OCI-LY3 (cell line): ENCODE results near the gene CALY.

Source experiments
- H2AFZ ChIP-seq: fragments of 200-600, 300-600 bp; shearing (Covaris generic); 2 replicates; pipeline ENCODE4 v1.6.0; 2014; ENCODE audit warnings: antibody characterized with exemption, low read depth, low read length
- H3K27ac ChIP-seq: fragments of 200-600, 300-600 bp; sonication (generic); 2 replicates; pipeline ENCODE4 v1.5.1; 2014; ENCODE audit warnings: mild to moderate bottlenecking, low read length, moderate library complexity, mixed read lengths
- H3K27me3 ChIP-seq: fragments of 200-600, 300-600 bp; sonication (generic); 2 replicates; pipeline ENCODE4 v1.6.1; 2014; ENCODE audit warnings: low read depth, low read length, mixed read lengths
- H3K36me3 ChIP-seq: fragments of 200-600, 300-600 bp; sonication (generic); replicated peaks from 2 replicates; pipeline ENCODE3; 2014; ENCODE audit warnings: low read depth, low read length, mixed read lengths
- H3K4me1 ChIP-seq: fragments of 300-600, 200-600 bp; sonication (generic); 2 replicates; pipeline ENCODE4 v1.6.1; 2014; ENCODE audit warnings: low read length, mixed read lengths
- H3K4me2 ChIP-seq: fragments of 200-600, 300-600 bp; sonication (generic); 2 replicates; pipeline ENCODE4 v1.6.1; 2014; ENCODE audit warnings: low read length, mixed read lengths
- H3K4me3 ChIP-seq: fragments of 300-600, 200-600 bp; sonication (generic); 2 replicates; pipeline ENCODE4 v1.5.1; 2014; ENCODE audit warnings: antibody characterized with exemption, mild to moderate bottlenecking, low read length, moderate library complexity
- H3K79me2 ChIP-seq: fragments of 300-600, 200-600 bp; shearing (Covaris generic); 2 replicates; pipeline ENCODE4 v1.6.1; 2014; ENCODE audit warnings: mild to moderate bottlenecking, low read length, mixed read lengths
- H3K9ac ChIP-seq: fragments of 300-600, 200-600 bp; shearing (Covaris generic); 2 replicates; pipeline ENCODE4 v1.6.0; 2014; ENCODE audit warnings: mild to moderate bottlenecking, low read length, moderate library complexity
- H3K9me3 ChIP-seq: fragments of 200-600, 300-600 bp; shearing (Covaris generic); 2 replicates; pipeline ENCODE4 v1.6.1; 2014; ENCODE audit warnings: low read length, mixed read lengths; ENCODE audit not compliant: insufficient read depth
- H4K20me1 ChIP-seq: fragments of 200-600, 300-600 bp; sonication (generic); 2 replicates; pipeline ENCODE4 v1.6.1; 2016; ENCODE audit warnings: low read length, mixed read lengths; ENCODE audit not compliant: insufficient read depth
- CTCF ChIP-seq: fragments of 200-600, 300-600 bp; sonication (generic); IDR thresholded peaks from 2 replicates; pipeline ENCODE4 v1.5.1; 2014; ENCODE audit warnings: antibody characterized with exemption, low read length, low read depth
- EZH2phosphoT487 ChIP-seq: fragments of 200-600 bp; shearing (Covaris generic); IDR thresholded peaks from 2 replicates; pipeline ENCODE4 v1.6.1; 2018; ENCODE audit warnings: antibody characterized with exemption, mixed run types, low read depth

CALY gene

GRCh38 chr10:133355991-133356390, 19.3 kb upstream of the CALY start:
- H3K9ac ChIP-seq = no peak overlapping the region
- H2AFZ ChIP-seq = no peak overlapping the region
- no peak overlapping the region for H3K27ac ChIP-seq
- no peaks in the 10 kb centered on the region for H4K20me1 ChIP-seq
- no peak for TF ChIP-seq EZH2phosphoT487
- TF ChIP-seq CTCF = no peak
- peaks cover 8% of the 10 kb centered on the region; the same call in 1 of the 2 replicates for H3K4me1 ChIP-seq
- peaks cover 9% of the 10 kb centered on the region for H3K79me2 ChIP-seq
- 0 out of 2 replicates have a peak overlapping the region, but pooled peaks have one; percentile 94 for H3K4me3 ChIP-seq
- no peaks in the 10 kb centered on the region for H3K27me3 ChIP-seq
- H3K9me3 ChIP-seq = no peaks in the 10 kb centered on the region
- peaks cover 5% of the 10 kb centered on the region for H3K36me3 ChIP-seq
- peak overlapping the region; percentile 95 for H3K4me2 ChIP-seq

- no peak overlapping the region for H3K9ac ChIP-seq
- no peak overlapping the region for H3K4me3 ChIP-seq
- no peak overlapping the region for H3K4me2 ChIP-seq
- H3K27ac ChIP-seq = no peak overlapping the region
- TF ChIP-seq CTCF = no peak
- TF ChIP-seq EZH2phosphoT487 = no peak
- peaks cover 8% of the 10 kb centered on the region; the same call in 1 of the 2 replicates for H3K4me1 ChIP-seq
- H3K27me3 ChIP-seq = no peaks in the 10 kb centered on the region
- no peaks in the 10 kb centered on the region for H3K9me3 ChIP-seq
- H3K36me3 ChIP-seq = peaks cover 5% of the 10 kb centered on the region
- H4K20me1 ChIP-seq = no peaks in the 10 kb centered on the region
- H2AFZ ChIP-seq = no peak overlapping the region
- H3K79me2 ChIP-seq = peaks cover 9% of the 10 kb centered on the region
Measured at GRCh38 chr10:133355266-133355665, 18.6 kb upstream of the CALY start.

GRCh38 chr10:133354672-133355240, 18.1 kb upstream of the CALY start:
- Histone ChIP-seq H3K4me1 (peaks cover 8% of the 10 kb centered on the region; the same call in 1 of the 2 replicates), H3K9ac (no peak overlapping the region), H3K9me3 (no peaks in the 10 kb centered on the region), H3K4me3 (no peak overlapping the region), H4K20me1 (no peaks in the 10 kb centered on the region), H3K27ac (no peak overlapping the region), H3K27me3 (no peaks in the 10 kb centered on the region), H3K79me2 (peaks cover 9% of the 10 kb centered on the region), H2AFZ (no peak overlapping the region), H3K4me2 (no peak overlapping the region), H3K36me3 (peaks cover 5% of the 10 kb centered on the region)
- TF ChIP-seq CTCF = no peak

- H3K4me2 ChIP-seq = no peak overlapping the region
Measured at GRCh38 chr10:133353988-133354605, 17.4 kb upstream of the CALY start.

More at GRCh38 chr10:133353988-133354605, 17.4 kb upstream of the CALY start:
- Histone ChIP-seq H3K4me3 (no peak overlapping the region), H3K9me3 (no peaks in the 10 kb centered on the region), H3K27ac (no peak overlapping the region), H2AFZ (no peak overlapping the region), H3K9ac (no peak overlapping the region), H3K27me3 (no peaks in the 10 kb centered on the region), H3K36me3 (peaks cover 5% of the 10 kb centered on the region), H3K79me2 (peaks cover 9% of the 10 kb centered on the region), H4K20me1 (no peaks in the 10 kb centered on the region), H3K4me1 (peaks cover 8% of the 10 kb centered on the region; the same call in 1 of the 2 replicates)
- no peak for TF ChIP-seq CTCF
- no peak for TF ChIP-seq EZH2phosphoT487
